ENCODE data around the gene CXCL8. TPM values are rescaled to one million over a fixed set of nuclear protein-coding genes. Genes with fewer than 3 reads are reported as not detected.

The CXCL8 gene
- 0.23 TPM for total RNA-seq

DNA sequence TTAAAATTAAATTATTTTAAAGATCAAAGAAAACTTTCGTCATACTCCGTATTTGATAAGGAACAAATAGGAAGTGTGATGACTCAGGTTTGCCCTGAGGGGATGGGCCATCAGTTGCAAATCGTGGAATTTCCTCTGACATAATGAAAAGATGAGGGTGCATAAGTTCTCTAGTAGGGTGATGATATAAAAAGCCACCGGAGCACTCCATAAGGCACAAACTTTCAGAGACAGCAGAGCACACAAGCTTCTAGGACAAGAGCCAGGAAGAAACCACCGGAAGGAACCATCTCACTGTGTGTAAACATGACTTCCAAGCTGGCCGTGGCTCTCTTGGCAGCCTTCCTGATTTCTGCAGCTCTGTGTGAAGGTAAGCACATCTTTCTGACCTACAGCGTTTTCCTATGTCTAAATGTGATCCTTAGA lies at the start of gene CXCL8:
CXCL8 (plus strand) TSS at position 217 of the 426 bp plus-strand sequence; CDS start at position 307, 90 bp downstream.

Other genes with a start within 250 kb of the CXCL8 start
- gene RASSF6, start 120.1 kb upstream of the CXCL8 start, total RNA-seq: 0.23 TPM
- gene CXCL6, start 96.1 kb downstream of the CXCL8 start, total RNA-seq: 0.69 TPM
- 1.6 TPM for gene PF4V1, start 112.7 kb downstream of the CXCL8 start, total RNA-seq
- 1.2 TPM for gene CXCL1, start 128.8 kb downstream of the CXCL8 start, total RNA-seq
- gene PF4, start 241.5 kb downstream of the CXCL8 start, total RNA-seq: 1.8 TPM
- gene PPBP, start 247.6 kb downstream of the CXCL8 start, total RNA-seq: 4.6 TPM

All from diencephalon (tissue), 1 donor.